ENCODE data around the gene DPM1. TPM values are rescaled to one million over a fixed set of nuclear protein-coding genes. Genes with fewer than 3 reads are reported as not detected.

The DPM1 gene
- total and polyA plus RNA-seq, 2 of the 8 experiments (the other 6 are each of a cell fraction or from before 2014, with no cell fraction given), result 42.3 to 57.0 TPM

- Histone ChIP-seq H3K4me1 (replicated peaks in 1 of 4; ENCODE audit: control insufficient read depth in 3 of 4, insufficient read depth in 4 of 4, low read length in 3 of 4) (peaks cover 0 to 2% (median 0%) of the 10 kb centered on the region in 4 experiments; a peak in 1 of 7 replicates), H4K91ac (replicated peaks; ENCODE audit: insufficient read length, low read length) (no peak overlapping the region), H3K27ac (ENCODE audit: low read depth, low read length) (no peak overlapping the region), H2AK5ac (ENCODE audit: low read depth, low read length) (no peak overlapping the region), H3K79me1 (ENCODE audit: low read depth, low read length) (no peaks in the 10 kb centered on the region), H3K23me2 (ENCODE audit: low read depth, low read length) (0 out of 2 replicates have a peak, but pooled peaks cover 2% of the 10 kb centered on the region), H3K23ac (ENCODE audit: insufficient read length) (no peak overlapping the region), H3K36me3 (ENCODE audit: control insufficient read depth in 2 of 4, insufficient read depth in 4 of 4, low read length in 3 of 4) (no peaks in the 10 kb centered on the region), H2BK5ac (ENCODE audit: low read depth, low read length) (no peak overlapping the region), H2BK15ac (ENCODE audit: low read length) (no peak overlapping the region), H3K27me3 (replicated peaks in 1 of 4; ENCODE audit: control insufficient read depth in 3 of 4, extremely low read depth in 1 of 4, insufficient read depth in 3 of 4, low read length in 3 of 4) (no peaks in the 10 kb centered on the region; a peak in 1 of 7 replicates), H3K79me2 (ENCODE audit: control insufficient read depth in 1 of 2, insufficient read depth in 2 of 2, low read length in 2 of 2) (no peaks in the 10 kb centered on the region), H2AFZ (ENCODE audit: low read length) (no peak overlapping the region), H3K4me2 (ENCODE audit: insufficient read depth in 1 of 2, low read depth in 2 of 2, low read length in 2 of 2) (no peak overlapping the region), H2BK20ac (ENCODE audit: low read length) (no peak overlapping the region), H4K5ac (ENCODE audit: insufficient read length, low read depth, low read length) (no peak overlapping the region), H3K9me3 (ENCODE audit: insufficient read depth in 2 of 2, low read depth in 1 of 2, low read length in 1 of 2) (no peaks in the 10 kb centered on the region), H3K9ac (replicated peaks in 1 of 4; ENCODE audit: extremely low read depth in 1 of 4, low read depth in 3 of 4, low read length in 3 of 4) (no peak overlapping the region), H3K56ac (replicated peaks; ENCODE audit: insufficient read length, low read depth, low read length) (no peak overlapping the region), H3K14ac (ENCODE audit: insufficient read length) (no peak overlapping the region), H3K4ac (replicated peaks; ENCODE audit: insufficient read length, low read depth, low read length) (no peak overlapping the region), H3K18ac (ENCODE audit: extremely low read depth, low read length) (no peak overlapping the region), H3K4me3 (ENCODE audit: extremely low read depth in 1 of 4, insufficient read depth in 2 of 4, low read depth in 3 of 4, low read length in 4 of 4) (no peak overlapping the region), H2BK12ac (ENCODE audit: low read depth, low read length) (no peak overlapping the region), H4K20me1 (replicated peaks in 1 of 2; ENCODE audit: control insufficient read depth in 1 of 2, insufficient read depth in 2 of 2, low read length in 2 of 2) (no peaks in the 10 kb centered on the region), H4K8ac (ENCODE audit: extremely low read depth, insufficient read depth, low read length) (no peak overlapping the region), H2BK120ac (replicated peaks; ENCODE audit: low read depth, low read length) (no peak overlapping the region)
- POLR2A ChIA-PET (ENCODE audit: partially characterized antibody), result interaction anchor here (0.7 to 1.2 kb wide), 3 partner anchors 10 to 337 kb away, joined by 3 read pairs; partner anchors contain the start of gene ADNP
- DNase-seq (ENCODE audit: low read depth in 1 of 2, low spot score in 2 of 2) (no peak), FAIRE-seq (no peak)
- CTCF ChIA-PET (ENCODE audit: partially characterized antibody), result interaction anchor here (0.6 to 7.6 kb wide), 60 partner anchors 10 to 994 kb away, joined by 3 to 54 read pairs (median 4); partner anchors contain the start of genes BCAS4, DPM1 and MOCS3
- 94% methylated on average over 3 of the region's 3 CpGs; no CpG with 5 or more reads in 1 of the 2 experiments for WGBS, 2 experiments (ENCODE audit: extremely low coverage in 1 of 2, insufficient coverage in 1 of 2, insufficient read length in 1 of 2, insufficient replicate concordance in 2 of 2, low coverage in 1 of 2, low lambda C conversion rate in 2 of 2, missing lambda C conversion rate in 1 of 2)
- TF ChIP-seq MAX (IDR thresholded peaks at IDR 0.05) (no peak), TCF12 (IDR thresholded peaks at IDR 0.05; ENCODE audit: low read depth, low read length) (no peak), ATF2 (IDR thresholded peaks at IDR 0.05; ENCODE audit: low read length) (no peak), USF2 (IDR thresholded peaks at IDR 0.05; ENCODE audit: low read length) (no peak), PHF8 (conservative IDR thresholded peaks at IDR 0.05; ENCODE audit: low read depth, low read length) (no peak), SRF (IDR thresholded peaks at IDR 0.05; ENCODE audit: low read depth, low read length) (no peak), BACH1 (IDR thresholded peaks at IDR 0.05; ENCODE audit: low read length) (no peak), HDAC2 (IDR thresholded peaks at IDR 0.05; ENCODE audit: borderline replicate concordance in 1 of 2, low read depth in 2 of 2, low read length in 2 of 2) (no peak), CHD1 (IDR thresholded peaks at IDR 0.05; ENCODE audit: low read depth, low read length) (no peak), GTF2F1 (IDR thresholded peaks at IDR 0.05; ENCODE audit: borderline replicate concordance, low read depth, low read length) (no peak), CBX8 (IDR thresholded peaks at IDR 0.05; ENCODE audit: borderline replicate concordance, low read depth, low read length) (no peak)
These were observed 23.3 kb upstream of the DPM1 start for GRCh38 chr20:50981714-50982048.
